HL-60 (cell line): ENCODE measurements around the gene AFAP1L2.

Source experiments
- GABPA ChIP-seq: IDR thresholded peaks from 2 replicates; pipeline ENCODE4 v1.6.1; 2012; ENCODE audit warnings: low read depth
- POLR2AphosphoS5 ChIP-seq: IDR thresholded peaks from 2 replicates; pipeline ENCODE4 v1.6.1; 2012; ENCODE audit warnings: low read depth
- SPI1 ChIP-seq: IDR thresholded peaks from 2 replicates; pipeline ENCODE4 v1.6.1; 2012; ENCODE audit warnings: low read depth, mild to moderate bottlenecking, borderline replicate concordance
- TF ChIP-seq, protein P1 (sequence below): IDR thresholded peaks from one replicate; pipeline ENCODE4 v1.5.1; 2011; ENCODE audit warnings: low read length, control low read depth, inconsistent platforms; ENCODE audit not compliant: insufficient read depth

DNA sequence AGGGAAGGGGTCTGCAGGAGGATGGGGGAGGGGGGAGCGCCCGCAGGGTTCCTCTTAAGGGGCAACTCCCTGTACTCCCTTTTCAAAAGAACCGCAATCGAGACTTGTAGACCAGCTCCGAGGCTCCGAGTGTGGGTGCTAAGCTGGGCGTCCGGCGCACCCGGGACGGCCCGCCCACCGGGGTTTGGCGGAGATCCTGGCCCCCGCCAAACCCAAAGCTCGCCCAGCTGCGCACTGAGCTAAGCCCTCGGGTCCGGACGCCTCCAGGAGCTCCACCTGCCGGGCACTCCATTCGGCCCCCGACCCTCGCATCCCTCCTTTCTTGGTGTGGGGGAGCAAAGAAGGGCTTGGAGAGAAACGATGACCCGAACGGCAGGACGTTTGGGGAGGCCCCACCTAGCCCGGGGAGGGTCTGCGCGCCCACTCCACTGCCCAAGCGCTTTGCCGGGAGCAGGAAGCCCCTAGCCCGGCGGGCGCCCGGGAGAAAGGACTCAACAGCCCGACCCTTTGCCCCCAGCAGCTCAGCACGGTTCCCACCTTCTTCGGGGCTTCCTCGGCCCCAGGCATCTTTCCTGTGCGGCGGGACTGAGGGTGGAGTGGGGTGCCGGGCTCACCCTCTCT lies 651 bp downstream of the AFAP1L2 start:
- TF ChIP-seq, protein P1, sequence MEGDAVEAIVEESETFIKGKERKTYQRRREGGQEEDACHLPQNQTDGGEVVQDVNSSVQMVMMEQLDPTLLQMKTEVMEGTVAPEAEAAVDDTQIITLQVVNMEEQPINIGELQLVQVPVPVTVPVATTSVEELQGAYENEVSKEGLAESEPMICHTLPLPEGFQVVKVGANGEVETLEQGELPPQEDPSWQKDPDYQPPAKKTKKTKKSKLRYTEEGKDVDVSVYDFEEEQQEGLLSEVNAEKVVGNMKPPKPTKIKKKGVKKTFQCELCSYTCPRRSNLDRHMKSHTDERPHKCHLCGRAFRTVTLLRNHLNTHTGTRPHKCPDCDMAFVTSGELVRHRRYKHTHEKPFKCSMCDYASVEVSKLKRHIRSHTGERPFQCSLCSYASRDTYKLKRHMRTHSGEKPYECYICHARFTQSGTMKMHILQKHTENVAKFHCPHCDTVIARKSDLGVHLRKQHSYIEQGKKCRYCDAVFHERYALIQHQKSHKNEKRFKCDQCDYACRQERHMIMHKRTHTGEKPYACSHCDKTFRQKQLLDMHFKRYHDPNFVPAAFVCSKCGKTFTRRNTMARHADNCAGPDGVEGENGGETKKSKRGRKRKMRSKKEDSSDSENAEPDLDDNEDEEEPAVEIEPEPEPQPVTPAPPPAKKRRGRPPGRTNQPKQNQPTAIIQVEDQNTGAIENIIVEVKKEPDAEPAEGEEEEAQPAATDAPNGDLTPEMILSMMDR: no peak
- TF ChIP-seq SPI1 (no peak), POLR2AphosphoS5 (no peak), GABPA (no peak)
